Endothelial cell (in vitro differentiated cells): ENCODE measurements around the gene SRSF1. TPM values are rescaled to one million over a fixed set of nuclear protein-coding genes. Genes with fewer than 3 reads are reported as not detected.
A peak's percentile ranks its signal among the peaks of the same experiment; 100 is the strongest.

Source experiments
- DNase-seq: peaks from one replicate; pipeline ENCODE4 v3.0.0; 2021; ENCODE audit warnings: low spot score
- H3K27ac Mint-ChIP-seq: one replicate; pipeline ENCODE4 v1.8.0; 2021; ENCODE audit warnings: mixed read lengths, inconsistent platforms; ENCODE audit not compliant: unreplicated experiment
- H3K27me3 Mint-ChIP-seq: one replicate; pipeline ENCODE4 v1.8.0; 2021; ENCODE audit warnings: mild to moderate bottlenecking, moderate library complexity, mixed read lengths, inconsistent platforms; ENCODE audit not compliant: unreplicated experiment
- H3K36me3 Mint-ChIP-seq: one replicate; pipeline ENCODE4 v1.8.0; 2021; ENCODE audit warnings: mild to moderate bottlenecking, low read depth, mixed read lengths, inconsistent platforms; ENCODE audit not compliant: unreplicated experiment
- H3K4me1 Mint-ChIP-seq: one replicate; pipeline ENCODE4 v1.8.0; 2021; ENCODE audit warnings: mild to moderate bottlenecking, mixed read lengths, inconsistent platforms; ENCODE audit not compliant: unreplicated experiment
- H3K4me3 Mint-ChIP-seq: one replicate; pipeline ENCODE4 v1.8.0; 2021; ENCODE audit warnings: mild to moderate bottlenecking, mixed read lengths, inconsistent platforms; ENCODE audit not compliant: unreplicated experiment
- H3K9me3 Mint-ChIP-seq: one replicate; pipeline ENCODE4 v1.8.0; 2021; ENCODE audit warnings: mixed read lengths, inconsistent platforms; ENCODE audit not compliant: unreplicated experiment
- total RNA-seq: library from RNA; stranded (reverse); fragmentation: NEBNext Ultra II Directional; extraction: Animal tissue kit (Norgen Biotek cat#: 25700); gene quantifications from one replicate; pipeline ENCODE4 v1.2.1, GENCODE V29; 2021; ENCODE audit not compliant: unreplicated experiment
- TF ChIP-seq, protein P1 (sequence below): fragments of 200-600 bp; sonication (generic); IDR thresholded peaks from one replicate; pipeline ENCODE4 v1.5.0; 2021; ENCODE audit warnings: antibody characterized with exemption; ENCODE audit not compliant: unreplicated experiment

SRSF1 gene
- total RNA-seq, 1 donor from 2014 or later, result 201 TPM

DNA sequence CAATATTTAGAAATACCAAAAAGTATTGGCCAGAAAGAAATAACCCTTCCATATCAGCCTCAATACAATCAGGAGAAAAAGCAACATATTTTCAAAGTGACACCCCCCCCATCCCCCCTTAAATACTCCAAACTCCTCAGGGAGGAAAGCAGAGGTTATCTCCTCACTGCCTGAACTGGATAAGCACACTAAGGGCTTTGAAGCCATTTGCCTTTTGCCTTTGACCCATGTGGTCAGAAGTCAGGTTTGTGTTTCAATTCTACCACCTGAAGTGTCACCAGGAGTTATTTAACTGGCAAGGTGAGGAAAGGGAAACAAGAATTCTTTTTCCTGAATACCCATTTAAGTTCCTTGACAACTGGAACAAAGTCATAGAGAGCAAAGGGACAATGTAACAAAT is 15.5 kb downstream of the SRSF1 start:
- H3K36me3 Mint-ChIP-seq, result peaks cover 6% of the 10 kb centered on the region
- no peak for DNase-seq
- no peak overlapping the region for H3K27ac Mint-ChIP-seq
- peaks cover 10% of the 10 kb centered on the region for H3K27me3 Mint-ChIP-seq
- H3K9me3 Mint-ChIP-seq, result no peaks in the 10 kb centered on the region
- peaks cover 56% of the 10 kb centered on the region for H3K4me1 Mint-ChIP-seq
- no peak overlapping the region for H3K4me3 Mint-ChIP-seq
- TF ChIP-seq, protein P1, sequence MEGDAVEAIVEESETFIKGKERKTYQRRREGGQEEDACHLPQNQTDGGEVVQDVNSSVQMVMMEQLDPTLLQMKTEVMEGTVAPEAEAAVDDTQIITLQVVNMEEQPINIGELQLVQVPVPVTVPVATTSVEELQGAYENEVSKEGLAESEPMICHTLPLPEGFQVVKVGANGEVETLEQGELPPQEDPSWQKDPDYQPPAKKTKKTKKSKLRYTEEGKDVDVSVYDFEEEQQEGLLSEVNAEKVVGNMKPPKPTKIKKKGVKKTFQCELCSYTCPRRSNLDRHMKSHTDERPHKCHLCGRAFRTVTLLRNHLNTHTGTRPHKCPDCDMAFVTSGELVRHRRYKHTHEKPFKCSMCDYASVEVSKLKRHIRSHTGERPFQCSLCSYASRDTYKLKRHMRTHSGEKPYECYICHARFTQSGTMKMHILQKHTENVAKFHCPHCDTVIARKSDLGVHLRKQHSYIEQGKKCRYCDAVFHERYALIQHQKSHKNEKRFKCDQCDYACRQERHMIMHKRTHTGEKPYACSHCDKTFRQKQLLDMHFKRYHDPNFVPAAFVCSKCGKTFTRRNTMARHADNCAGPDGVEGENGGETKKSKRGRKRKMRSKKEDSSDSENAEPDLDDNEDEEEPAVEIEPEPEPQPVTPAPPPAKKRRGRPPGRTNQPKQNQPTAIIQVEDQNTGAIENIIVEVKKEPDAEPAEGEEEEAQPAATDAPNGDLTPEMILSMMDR, result no peak

DNA sequence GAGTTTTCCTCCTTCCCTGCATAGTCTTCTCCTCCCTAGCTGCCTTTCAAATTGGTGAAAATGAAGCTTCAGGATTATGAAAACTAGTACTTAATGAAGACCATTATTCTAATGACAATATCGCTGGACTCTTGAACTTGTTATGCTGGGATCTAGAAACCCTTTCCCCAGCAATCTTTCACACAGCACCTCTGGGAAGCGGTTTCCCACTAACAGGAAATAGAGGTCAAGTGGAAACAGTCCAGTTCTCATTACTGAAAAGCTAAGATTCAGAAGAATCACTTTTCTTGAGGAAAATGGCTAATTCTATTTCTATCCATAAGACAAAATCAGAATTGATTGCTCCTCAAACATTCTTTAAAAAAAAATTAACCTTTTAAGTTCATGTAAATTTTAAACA is 17.0 kb downstream of the SRSF1 start:
- Mint-ChIP-seq H3K27ac (peak overlapping the region; percentile 96), H3K9me3 (no peaks in the 10 kb centered on the region), H3K4me1 (peaks cover 56% of the 10 kb centered on the region), H3K27me3 (peaks cover 10% of the 10 kb centered on the region), H3K36me3 (peaks cover 9% of the 10 kb centered on the region), H3K4me3 (peak overlapping the region; percentile 95)
- DNase-seq, result no peak
- TF ChIP-seq, protein P1, result no peak

DNA sequence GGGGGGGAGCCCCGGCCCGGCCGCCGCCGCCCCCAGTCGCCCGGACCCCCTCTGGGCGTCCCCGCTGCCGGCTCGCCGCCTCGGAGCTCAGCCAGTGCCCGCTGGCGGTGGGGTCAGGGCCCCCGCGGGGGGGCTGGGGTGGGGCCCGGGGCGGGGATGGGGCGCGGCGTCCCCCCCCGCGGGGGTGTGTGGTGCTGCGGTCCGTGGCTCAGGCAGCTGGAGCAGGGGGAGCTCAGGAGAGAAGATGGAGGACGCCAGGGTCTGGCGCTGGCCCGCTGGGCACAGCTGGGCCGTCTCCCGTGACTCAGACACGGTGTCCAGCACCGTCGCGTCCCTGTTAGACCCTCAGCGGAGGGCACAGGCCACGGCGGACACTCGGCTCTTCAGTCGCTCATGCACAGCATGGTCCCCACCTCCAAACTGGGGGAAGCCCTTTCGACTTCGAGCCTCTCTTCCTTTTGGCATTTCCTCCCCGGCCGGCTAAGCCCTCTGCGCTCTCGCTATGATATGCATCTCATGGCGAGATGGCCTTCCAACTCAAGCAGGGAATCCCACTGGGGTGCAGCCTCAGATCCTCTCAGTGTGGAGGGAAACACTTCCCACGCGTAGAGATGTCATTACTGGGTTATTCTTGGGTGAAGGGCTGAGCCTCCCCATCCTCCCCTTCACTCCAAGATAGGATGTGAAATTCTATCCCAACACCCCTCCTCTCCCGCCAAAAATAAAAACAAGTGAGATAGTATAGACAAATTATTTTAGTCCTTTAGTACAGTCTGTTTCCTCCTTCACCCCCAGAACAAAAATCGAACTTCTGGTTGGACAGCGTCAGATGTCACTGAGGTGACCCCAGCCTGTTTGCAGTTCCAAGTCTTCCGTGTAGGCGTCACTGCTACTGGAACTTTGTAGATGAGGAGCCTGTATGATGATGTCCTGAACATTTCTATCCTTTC is 18.5 kb downstream of the SRSF1 start:
- Mint-ChIP-seq H3K27ac (peak overlapping the region; percentile 96), H3K27me3 (peaks cover 10% of the 10 kb centered on the region), H3K4me3 (peak overlapping the region; percentile 95), H3K4me1 (peaks cover 46% of the 10 kb centered on the region), H3K36me3 (peaks cover 9% of the 10 kb centered on the region), H3K9me3 (no peaks in the 10 kb centered on the region)
- no peak for DNase-seq
- TF ChIP-seq, protein P1, result no peak

DNA sequence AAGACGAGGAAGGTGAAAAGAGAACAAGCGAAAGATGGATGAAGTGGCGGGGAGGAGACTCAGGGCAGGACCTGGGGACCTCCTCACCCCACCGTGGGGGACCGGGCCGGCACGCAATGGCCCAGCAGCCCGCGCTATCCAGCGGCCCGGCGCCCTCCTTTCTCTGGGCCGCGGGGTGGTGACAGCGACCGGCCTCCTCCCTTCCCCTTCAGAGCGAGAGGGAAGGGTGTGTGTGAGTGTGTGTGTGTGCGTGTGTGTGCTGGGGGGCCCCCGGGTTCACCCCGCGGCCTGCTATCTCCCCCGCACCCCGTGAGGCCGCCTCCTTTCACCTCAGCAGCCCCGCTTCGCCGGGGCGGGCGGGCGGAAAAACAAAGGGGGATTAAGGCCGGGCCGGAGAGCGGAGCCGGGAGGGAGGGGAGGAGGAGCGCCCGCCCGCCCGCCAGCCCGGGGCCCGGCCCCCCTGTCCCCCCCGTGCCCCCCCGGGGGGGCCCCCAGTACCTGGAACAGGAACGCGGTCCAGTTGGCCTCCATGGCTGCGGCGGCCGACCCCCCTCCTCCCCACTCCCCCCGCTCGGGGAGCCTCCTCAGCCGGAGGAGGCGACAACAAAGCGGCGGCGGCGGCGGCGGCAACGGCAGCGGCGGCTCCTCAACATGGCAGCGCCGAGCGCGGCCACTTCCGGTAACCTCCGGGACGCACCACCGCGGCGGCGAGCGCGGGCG is 19.3 kb downstream of the SRSF1 start, which contains the start of gene VEZF1:
VEZF1 (minus strand) TSS at position 674 of the 720 bp plus-strand sequence; CDS start at position 531, 143 bp downstream.
- peaks cover 9% of the 10 kb centered on the region for H3K36me3 Mint-ChIP-seq
- TF ChIP-seq, protein P1, result no peak
- peaks cover 43% of the 10 kb centered on the region for H3K4me1 Mint-ChIP-seq
- H3K27ac Mint-ChIP-seq, result peak within 1 kb of the TSS; percentile 97
- H3K27me3 Mint-ChIP-seq, result peaks cover 10% of the 10 kb centered on the region
- DNase-seq, result peak; percentile 77
- H3K9me3 Mint-ChIP-seq, result no peaks in the 10 kb centered on the region
- peak within 1 kb of the TSS; percentile 97 for H3K4me3 Mint-ChIP-seq
